ENCODE measurements around the gene TMEM62.
"Not testable (repeated sequence)": the region's sequence is repeated elsewhere in the genome, so short reads cannot be mapped to it uniquely, and the experiment has no call there.

The TMEM62 gene

GRCh38 chr15:43184407-43185124 is 51.2 kb downstream of the TMEM62 start:
- FAIRE-seq, result peak; percentile 36

- no peak for FAIRE-seq
Observed at GRCh38 chr15:43185157-43186002, 52.0 kb downstream of the TMEM62 start, which contains the start of gene CCNDBP1. TSS of gene CCNDBP1 (plus strand) at chr15:43185403. CDS start at chr15:43185499, 96 bp downstream.

- no peak for FAIRE-seq
Observed at GRCh38 chr15:43186003-43186353, 52.6 kb downstream of the TMEM62 start.

GRCh38 chr15:43187544-43188155 is 54.3 kb downstream of the TMEM62 start:
- no peak for FAIRE-seq

- no peak for FAIRE-seq
Observed at GRCh38 chr15:43189296-43189695, 55.9 kb downstream of the TMEM62 start.

- no peak for FAIRE-seq
Observed at GRCh38 chr15:43190178-43190577, 56.8 kb downstream of the TMEM62 start.

GRCh38 chr15:43193710-43194109 is 60.3 kb downstream of the TMEM62 start:
- FAIRE-seq, result peak; percentile 36

- FAIRE-seq, result no peak
Observed at GRCh38 chr15:43194795-43195194, 61.4 kb downstream of the TMEM62 start.

- FAIRE-seq, result no peak
Observed at GRCh38 chr15:43196760-43197548, 63.6 kb downstream of the TMEM62 start.

GRCh38 chr15:43197773-43198172 is 64.4 kb downstream of the TMEM62 start:
- FAIRE-seq, result not testable (repeated sequence)

GRCh38 chr15:43198556-43198955 is 65.2 kb downstream of the TMEM62 start:
- not testable (repeated sequence) for FAIRE-seq

- no peak for FAIRE-seq
Observed at GRCh38 chr15:43198992-43199391, 65.6 kb downstream of the TMEM62 start.

GRCh38 chr15:43199945-43200488 is 66.6 kb downstream of the TMEM62 start:
- FAIRE-seq, result no peak

- no peak for FAIRE-seq
Observed at GRCh38 chr15:43204016-43204901, 70.9 kb downstream of the TMEM62 start.

- no peak for FAIRE-seq
Observed at GRCh38 chr15:43206054-43206453, 72.7 kb downstream of the TMEM62 start.

GRCh38 chr15:43207024-43207423 is 73.6 kb downstream of the TMEM62 start:
- no peak for FAIRE-seq

GRCh38 chr15:43208052-43209002 is 74.9 kb downstream of the TMEM62 start:
- FAIRE-seq, result no peak

- FAIRE-seq, result no peak
Observed at GRCh38 chr15:43209059-43209824, 75.9 kb downstream of the TMEM62 start.

GRCh38 chr15:43210172-43210745 is 76.9 kb downstream of the TMEM62 start:
- no peak for FAIRE-seq
